IMR-90 (cell line): Measurements from ENCODE around the gene RAB11A. TPM values are rescaled to one million over a fixed set of nuclear protein-coding genes. Genes with fewer than 3 reads are reported as not detected.

ENCODE experiments used
- ATAC-seq: fragments of 200-7000 bp; cut with Tn5 transposase; 2 replicates; pipeline ENCODE4 v1.9.1; 2020; ENCODE audit warnings: low read depth, mild to moderate bottlenecking, moderate library complexity
- BruUV-seq: library from RNA; stranded (reverse); fragments of 400-500 nt; replicated peaks from 2 replicates; lab custom pipeline; 2021; lab: Mats Ljungman, UMichigan
- CTCF ChIA-PET: fragments of 300-600 bp; formaldehyde crosslinking; extraction: SDS; loops from one replicate; lab custom pipeline; 2021; ENCODE audit warnings: antibody characterized with exemption; lab: Yijun Ruan, JAX
- POLR2A ChIA-PET: fragments of 300-600 bp; sonication (Branson Sonifier 250); formaldehyde crosslinking; loops from one replicate; lab custom pipeline; 2022; ENCODE audit warnings: antibody characterized with exemption; ENCODE audit not compliant: unreplicated experiment; lab: Charles Lee
- DNase-seq: peaks from one replicate; pipeline ENCODE4 v3.0.0; 2013
- H2AFZ ChIP-seq: replicated peaks from 2 replicates; pipeline ENCODE3; 2013; ENCODE audit warnings: low read length, mild to moderate bottlenecking; ENCODE audit not compliant: poor library complexity
- H2AK5ac ChIP-seq: 2 replicates; pipeline ENCODE4 v1.6.1; 2013; ENCODE audit warnings: low read depth, low read length, inconsistent platforms
- H2AK9ac ChIP-seq: replicated peaks from 2 replicates; pipeline ENCODE3; 2013; ENCODE audit warnings: mild to moderate bottlenecking, low read depth, low read length, moderate library complexity; ENCODE audit not compliant: poor library complexity
- H2BK120ac ChIP-seq: 2 replicates; pipeline ENCODE4 v1.6.1; 2013; ENCODE audit warnings: low read depth, low read length, inconsistent platforms
- H2BK15ac ChIP-seq: 3 replicates; pipeline ENCODE4 v1.6.1; 2013; ENCODE audit warnings: low read depth, low read length, inconsistent platforms
- H2BK20ac ChIP-seq: 2 replicates; pipeline ENCODE4 v1.6.1; 2013; ENCODE audit warnings: low read depth, mild to moderate bottlenecking, inconsistent platforms, low read length, moderate library complexity
- H2BK5ac ChIP-seq: 2 replicates; pipeline ENCODE4 v1.6.1; 2013; ENCODE audit warnings: mild to moderate bottlenecking, low read depth, low read length, inconsistent platforms; ENCODE audit not compliant: poor library complexity, severe bottlenecking
- H3K14ac ChIP-seq: replicated peaks from 2 replicates; pipeline ENCODE4 v1.6.1; 2013; ENCODE audit warnings: low read depth, low read length, inconsistent platforms
- H3K18ac ChIP-seq: 2 replicates; pipeline ENCODE4 v1.6.1; 2013; ENCODE audit warnings: low read depth, low read length, control low read depth
- H3K23ac ChIP-seq: 2 replicates; pipeline ENCODE4 v1.6.1; 2013; ENCODE audit warnings: low read depth, low read length, inconsistent platforms
- H3K27ac ChIP-seq: 2 replicates; pipeline ENCODE4 v1.5.1; 2013; ENCODE audit warnings: mild to moderate bottlenecking, control low read depth, low read length; ENCODE audit not compliant: insufficient read depth
- H3K27me3 ChIP-seq: 2 replicates; pipeline ENCODE4 v1.6.1; 2013; ENCODE audit warnings: low read length; ENCODE audit not compliant: control insufficient read depth, insufficient read depth
- H3K36me3 ChIP-seq: 2 replicates; pipeline ENCODE4 v1.6.1; 2013; ENCODE audit warnings: low read length, mixed read lengths; ENCODE audit not compliant: control insufficient read depth, insufficient read depth
- H3K4ac ChIP-seq: 2 replicates; pipeline ENCODE4 v1.6.1; 2013; ENCODE audit warnings: low read depth, low read length, inconsistent platforms
- H3K4me1 ChIP-seq: 2 replicates; pipeline ENCODE4 v1.6.1; 2013; ENCODE audit warnings: low read length, mixed read lengths; ENCODE audit not compliant: control insufficient read depth, insufficient read depth
- H3K4me2 ChIP-seq: 2 replicates; pipeline ENCODE4 v1.6.1; 2013; ENCODE audit warnings: low read depth, mild to moderate bottlenecking, control low read depth, low read length, moderate library complexity
- H3K4me3 ChIP-seq: 2 replicates; pipeline ENCODE4 v1.5.1; 2013; ENCODE audit warnings: low read depth, mild to moderate bottlenecking, control low read depth, low read length, moderate library complexity; ENCODE audit not compliant: insufficient read depth
- H3K56ac ChIP-seq: 2 replicates; pipeline ENCODE4 v1.6.1; 2013; ENCODE audit warnings: low read length, inconsistent platforms; ENCODE audit not compliant: insufficient read depth; ENCODE audit errors: extremely low read depth
- H3K79me1 ChIP-seq, 2 experiments: 2 replicates each; pipeline ENCODE4 v1.6.1; 2013; ENCODE audit warnings: low read length in 2 of 2, inconsistent platforms in 1 of 2, low read depth in 1 of 2
- H3K9ac ChIP-seq: 2 replicates; pipeline ENCODE4 v1.6.1; 2013; ENCODE audit warnings: low read depth, low read length, control low read depth
- H3K9me1 ChIP-seq: 2 replicates; pipeline ENCODE4 v1.6.1; 2013; ENCODE audit warnings: low read length, inconsistent platforms; ENCODE audit not compliant: insufficient read depth
- H3K9me3 ChIP-seq: 2 replicates; pipeline ENCODE4 v1.6.1; 2013; ENCODE audit warnings: low read length; ENCODE audit not compliant: control insufficient read depth, insufficient read depth
- H4K20me1 ChIP-seq: 2 replicates; pipeline ENCODE4 v1.6.1; 2013; ENCODE audit warnings: low read length, inconsistent platforms; ENCODE audit not compliant: insufficient read depth
- H4K5ac ChIP-seq: 2 replicates; pipeline ENCODE4 v1.6.1; 2013; ENCODE audit warnings: mild to moderate bottlenecking, low read depth, low read length, control low read depth
- H4K8ac ChIP-seq, 2 experiments: 2 replicates each; pipeline ENCODE4 v1.6.1; 2013; ENCODE audit warnings: low read depth in 2 of 2, low read length in 2 of 2, control low read depth in 1 of 2, inconsistent platforms in 1 of 2
- H4K91ac ChIP-seq: 2 replicates; pipeline ENCODE4 v1.6.1; 2013; ENCODE audit warnings: low read depth, low read length, inconsistent platforms; ENCODE audit not compliant: insufficient read depth
- BHLHE40 ChIP-seq: fragments of 150-350 bp; IDR thresholded peaks from 2 replicates; pipeline ENCODE4 v1.6.1; 2016; ENCODE audit warnings: mild to moderate bottlenecking, low read depth, low read length
- CEBPB ChIP-seq: IDR thresholded peaks from 2 replicates; pipeline ENCODE4 v1.6.1; 2012; ENCODE audit warnings: low read depth, low read length, improper control_type of control experiment
- CHD1 ChIP-seq: IDR thresholded peaks from 2 replicates; pipeline ENCODE4 v1.6.1; 2012; ENCODE audit warnings: low read depth, low read length, improper control_type of control experiment
- CTCF ChIP-seq: conservative IDR thresholded peaks from 2 replicates; pipeline ENCODE4 v1.5.1; 2012; ENCODE audit warnings: mild to moderate bottlenecking, low read depth, low read length, improper control_type of control experiment
- ELK1 ChIP-seq: fragments of 150-350 bp; IDR thresholded peaks from 2 replicates; pipeline ENCODE4 v1.6.1; 2016; ENCODE audit warnings: low read depth, mild to moderate bottlenecking, low read length, moderate library complexity, borderline replicate concordance
- FOS ChIP-seq: fragments of 150-350 bp; IDR thresholded peaks from 2 replicates; pipeline ENCODE4 v1.6.1; 2016; ENCODE audit warnings: low read depth, low read length
- MAFK ChIP-seq: IDR thresholded peaks from 2 replicates; pipeline ENCODE4 v1.6.1; 2012; ENCODE audit warnings: low read depth, low read length, improper control_type of control experiment
- MAZ ChIP-seq: IDR thresholded peaks from 2 replicates; pipeline ENCODE4 v1.6.1; 2012; ENCODE audit warnings: low read depth, mild to moderate bottlenecking, low read length, improper control_type of control experiment, moderate library complexity, borderline replicate concordance
- MXI1 ChIP-seq: IDR thresholded peaks from 2 replicates; pipeline ENCODE4 v1.6.1; 2012; ENCODE audit warnings: low read depth, mild to moderate bottlenecking, low read length, moderate library complexity, borderline replicate concordance
- POLR2A ChIP-seq: IDR thresholded peaks from 2 replicates; pipeline ENCODE4 v1.6.1; 2012; ENCODE audit warnings: mild to moderate bottlenecking, low read depth, low read length
- RCOR1 ChIP-seq: IDR thresholded peaks from 2 replicates; pipeline ENCODE4 v1.6.1; 2012; ENCODE audit warnings: mild to moderate bottlenecking, low read length, improper control_type of control experiment; ENCODE audit not compliant: insufficient replicate concordance
- SMC3 ChIP-seq: fragments of 150-350 bp; IDR thresholded peaks from 2 replicates; pipeline ENCODE4 v1.6.1; 2016; ENCODE audit warnings: low read depth, mild to moderate bottlenecking, antibody characterized with exemption, low read length, moderate library complexity
- USF2 ChIP-seq: fragments of 150-350 bp; IDR thresholded peaks from 2 replicates; pipeline ENCODE4 v1.6.1; 2017; ENCODE audit warnings: mild to moderate bottlenecking, antibody characterized with exemption, low read length, low read depth
- WGBS, 2 experiments: methylation state at CpG; one replicate each; pipeline versions ENCODE4 v1.1.5 to v1.1.7; 2013; ENCODE audit warnings: missing lambda C conversion rate in 2 of 2; ENCODE audit not compliant: insufficient read length in 1 of 2; ENCODE audit errors: extremely low coverage in 2 of 2; 5-methylcytosine and 5-hydroxymethylcytosine counted together
- dilution Hi-C: fragments of 300-500 bp; cut with HindIII; formaldehyde crosslinking; loops from one replicate; pipeline ENCODE4 v1.14.3; 2018; ENCODE audit warnings: low sequenced_read_pairs; ENCODE audit not compliant: unreplicated experiment
- in situ Hi-C: fragments of 300-500 bp; cut with MboI; formaldehyde crosslinking; loops from 3 replicates; pipeline ENCODE4 v1.14.3; 2019; ENCODE audit warnings: low sequenced_read_pairs, inconsistent platforms, mixed read lengths
- intact Hi-C: fragments of 100-400 bp; cut with micrococcal nuclease; formaldehyde crosslinking; loops from 2 replicates; pipeline ENCODE4 v1.10.0; 2022
- polyA plus RNA-seq, 3 experiments: library from polyadenylated mRNA; depleted of rRNA; stranded (reverse); fragments of >200 nt; gene quantifications; 2 replicates each; pipeline ENCODE4 v1.2.3, GENCODE V29; 2012; ENCODE audit warnings: low replicate concordance in 1 of 3
- total RNA-seq: library from RNA; depleted of rRNA; stranded (reverse); fragments of >200 nt; gene quantifications from 2 replicates; pipeline ENCODE4 v1.2.3, GENCODE V29; 2012

Gene RAB11A
- total and polyA plus RNA-seq, 2 of the 4 experiments (the other 2 are of a cell fraction) = 341 to 462 TPM

- H4K20me1 ChIP-seq = peaks cover 12% of the 10 kb centered on the region
- WGBS, 2 experiments = no CpG with 5 or more reads among the region's 6 CpGs
- H3K36me3 ChIP-seq = peaks cover 36% of the 10 kb centered on the region
- no peak overlapping the region for H2BK120ac ChIP-seq
- no peak overlapping the region for H3K4me3 ChIP-seq
- H3K9me3 ChIP-seq = no peaks in the 10 kb centered on the region
- dilution Hi-C loops = no loop called here
- no peaks in the 10 kb centered on the region for H3K4me1 ChIP-seq
- no peak overlapping the region for H2BK20ac ChIP-seq
- TF ChIP-seq SMC3 (no peak), CHD1 (no peak), POLR2A (no peak), BHLHE40 (no peak), USF2 (no peak), MAZ (no peak), CTCF (no peak), MAFK (no peak), ELK1 (no peak), RCOR1 (no peak), FOS (no peak), CEBPB (no peak), MXI1 (no peak)
- H3K4me2 ChIP-seq = no peak overlapping the region
- no peak overlapping the region for H3K27ac ChIP-seq
- no peak for DNase-seq
- H4K8ac ChIP-seq = no peak overlapping the region
- no peak overlapping the region for H3K23ac ChIP-seq
- no peak overlapping the region for H2BK15ac ChIP-seq
- H2AK9ac ChIP-seq = no peak overlapping the region
- no peak overlapping the region for H3K4ac ChIP-seq
- in situ Hi-C loops = no loop called here
- no peak overlapping the region for H3K18ac ChIP-seq
- no peaks in the 10 kb centered on the region for H3K27me3 ChIP-seq
- intact Hi-C loops = no loop called here
- H4K5ac ChIP-seq = no peak overlapping the region
- peaks cover 5 to 35% of the 10 kb centered on the region in 2 experiments for H3K79me1 ChIP-seq
- no TSS peak for BruUV-seq
- H3K14ac ChIP-seq = no peak overlapping the region
- H3K56ac ChIP-seq = no peak overlapping the region
- ChIA-PET CTCF (interaction anchor here (0.6 kb wide), 2 partner anchors 19 to 465 kb away, joined by 3 to 4 read pairs; no protein-coding TSS in a partner anchor), POLR2A (no interaction called here)
- H2AK5ac ChIP-seq = no peak overlapping the region
- ATAC-seq = no peak
- no peak overlapping the region for H3K9ac ChIP-seq
- no peak overlapping the region for H2AFZ ChIP-seq
- no peaks in the 10 kb centered on the region for H3K9me1 ChIP-seq
- no peak overlapping the region for H4K91ac ChIP-seq
- no peak overlapping the region for H2BK5ac ChIP-seq
These were observed 14.3 kb downstream of the RAB11A start for GRCh38 chr15:65883571-65883970.
